Adipose tissue (tissue), 3 donors: ENCODE data around the gene ADCY9. TPM values are rescaled to one million over a fixed set of nuclear protein-coding genes. Genes with fewer than 3 reads are reported as not detected.
"Not testable (repeated sequence)": the region's sequence is repeated elsewhere in the genome, so short reads cannot be mapped to it uniquely, and the experiment has no call there.

Source experiments
- H3K27ac ChIP-seq: one replicate; pipeline ENCODE4 v1.5.1; 2013; ENCODE audit warnings: low read depth, low read length
- WGBS, 3 donors: extraction: QIAGEN DNeasy Blood & Tissue Kit; methylation state at CpG; one replicate each; pipeline ENCODE4 v1.1.7; 2013; 5-methylcytosine and 5-hydroxymethylcytosine counted together
- polyA plus RNA-seq, 3 donors: library from polyadenylated mRNA; stranded (reverse); fragments of 200-250 nt; gene quantifications; one replicate each; pipeline ENCODE4 v1.2.3, GENCODE V29; 2013
- donor health status: healthy with polysubstance abuse.
- donor health status: Bipolar disorder and iron deficiency.
- donor health status: healthy.

The ADCY9 gene
- polyA plus RNA-seq, 3 donors, result 5.3 to 8.6 (median 6.9) TPM

DNA sequence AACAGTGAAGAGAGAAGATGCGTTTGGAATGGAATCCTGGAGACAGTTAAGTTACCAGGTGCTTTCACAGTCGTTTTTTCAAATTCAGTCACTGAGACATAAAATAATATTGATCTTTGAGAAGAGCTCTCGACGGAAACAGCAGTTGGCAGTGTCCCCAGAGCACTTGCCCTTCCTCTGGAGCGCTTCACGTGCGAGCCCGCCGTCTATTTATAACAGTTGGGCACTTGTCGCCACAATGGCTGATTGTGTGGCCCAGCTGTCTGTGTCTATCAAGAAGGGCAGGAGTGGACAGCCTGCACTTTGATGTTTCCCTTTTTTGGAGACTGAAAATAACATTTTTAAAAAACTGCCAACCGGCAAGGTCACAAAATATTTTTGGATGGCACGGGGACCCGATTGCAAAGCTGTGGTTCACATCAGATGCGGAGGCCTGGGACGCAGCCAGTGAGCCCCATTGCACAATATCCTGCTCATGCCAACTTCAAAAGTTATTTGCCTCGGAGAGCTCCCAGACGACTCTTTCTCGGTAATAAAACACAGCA is 62.9 kb downstream of the ADCY9 start:
- WGBS, 3 donors, result 11 to 14% (median 13%) methylated on average over 18 of the region's 18 CpGs
- H3K27ac ChIP-seq, result peak overlapping the region; percentile 15

DNA sequence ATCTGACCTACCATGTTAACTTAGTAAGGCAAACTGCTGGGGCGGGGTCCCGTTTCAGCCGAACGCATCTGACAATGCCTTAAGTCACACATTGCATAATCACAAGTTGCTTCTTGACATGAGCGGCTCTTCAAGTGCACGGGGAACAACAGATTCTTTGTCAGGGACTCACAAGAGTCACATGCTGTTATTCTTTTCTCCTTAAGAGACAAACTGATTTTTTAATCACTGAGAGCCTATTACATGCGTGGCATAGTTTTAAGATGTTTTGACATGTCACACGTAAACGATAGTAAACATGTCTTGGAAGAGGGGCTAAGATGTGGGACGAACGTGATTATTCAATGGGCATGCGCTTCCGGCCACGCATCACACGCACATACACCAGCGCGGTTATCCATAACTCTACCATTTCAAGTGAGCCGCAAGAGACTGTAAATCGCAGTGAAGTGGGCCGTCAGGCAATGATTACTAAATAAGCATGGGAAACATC is 63.4 kb downstream of the ADCY9 start:
- WGBS, 3 donors, result 56 to 70% (median 62%) methylated on average over 20 of the region's 20 CpGs
- H3K27ac ChIP-seq, result peak overlapping the region; percentile 15

GRCh38 chr16:4052096-4052495 is 64.1 kb downstream of the ADCY9 start:
- WGBS, 3 donors, result 90 to 95% (median 91%) methylated on average over 14 of the region's 14 CpGs
- no peak overlapping the region for H3K27ac ChIP-seq

GRCh38 chr16:4051591-4051990 is 64.7 kb downstream of the ADCY9 start:
- WGBS, 3 donors, result 91 to 98% (median 94%) methylated on average over 3 of the region's 3 CpGs
- H3K27ac ChIP-seq, result no peak overlapping the region

- 95 to 96% (median 95%) methylated on average over 8 of the region's 8 CpGs for WGBS, 3 donors
- H3K27ac ChIP-seq, result no peak overlapping the region
These were observed 67.2 kb downstream of the ADCY9 start for GRCh38 chr16:4049031-4049430.

- H3K27ac ChIP-seq, result no peak overlapping the region
- WGBS, 3 donors, result 95 to 96% (median 95%) methylated on average over 9 of the region's 9 CpGs
These were observed 67.8 kb downstream of the ADCY9 start for GRCh38 chr16:4048481-4048880.

DNA sequence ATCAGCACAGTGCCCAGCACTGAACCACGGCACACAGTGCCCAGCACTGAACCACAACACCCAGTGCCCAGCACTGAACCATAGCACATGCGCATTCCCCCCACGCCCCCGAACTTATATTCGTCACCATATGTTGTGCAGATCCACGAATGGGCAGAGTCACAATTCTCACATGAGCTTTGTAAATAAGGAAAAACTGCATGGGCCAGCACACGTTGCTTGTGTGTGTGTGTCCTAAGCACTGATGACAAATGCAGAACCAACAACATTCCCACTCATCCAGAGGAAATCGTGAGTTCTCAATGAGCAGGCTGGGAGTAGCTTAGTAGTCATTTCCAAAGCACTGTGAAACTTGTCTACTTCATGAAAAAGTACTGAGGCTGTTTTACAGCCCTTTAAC is 70.0 kb downstream of the ADCY9 start:
- no peak overlapping the region for H3K27ac ChIP-seq
- 89 to 94% (median 93%) methylated on average over 8 of the region's 8 CpGs for WGBS, 3 donors

GRCh38 chr16:4045561-4045960 is 70.7 kb downstream of the ADCY9 start:
- WGBS, 3 donors, result 96 to 98% (median 96%) methylated on average over 5 to 6 of the region's 6 CpGs
- H3K27ac ChIP-seq, result not testable (repeated sequence)

DNA sequence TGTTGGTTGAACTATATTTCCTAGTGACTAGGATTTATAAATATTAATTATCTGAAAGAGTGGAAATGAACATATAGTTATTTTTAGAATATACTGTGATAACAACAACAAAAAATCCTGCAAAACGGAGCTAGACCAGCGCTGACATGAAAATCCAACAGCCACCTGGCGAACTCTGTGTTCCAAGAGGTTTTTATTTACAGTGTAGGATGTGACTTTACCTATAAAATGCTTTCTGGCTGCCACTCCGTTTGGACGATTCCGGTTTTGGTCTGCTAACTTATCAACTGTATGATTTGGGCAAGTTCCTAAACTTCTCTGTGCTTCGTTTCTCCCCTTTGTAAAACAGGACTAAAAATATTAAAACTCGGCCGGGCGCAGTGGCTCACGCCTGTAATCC is 73.7 kb downstream of the ADCY9 start:
- no peak overlapping the region for H3K27ac ChIP-seq
- 62 to 96% (median 91%) methylated on average over 11 of the region's 11 CpGs for WGBS, 3 donors

GRCh38 chr16:4038448-4038847 is 77.8 kb downstream of the ADCY9 start:
- H3K27ac ChIP-seq, result no peak overlapping the region
- WGBS, 3 donors, result 82 to 95% (median 87%) methylated on average over 7 of the region's 7 CpGs

DNA sequence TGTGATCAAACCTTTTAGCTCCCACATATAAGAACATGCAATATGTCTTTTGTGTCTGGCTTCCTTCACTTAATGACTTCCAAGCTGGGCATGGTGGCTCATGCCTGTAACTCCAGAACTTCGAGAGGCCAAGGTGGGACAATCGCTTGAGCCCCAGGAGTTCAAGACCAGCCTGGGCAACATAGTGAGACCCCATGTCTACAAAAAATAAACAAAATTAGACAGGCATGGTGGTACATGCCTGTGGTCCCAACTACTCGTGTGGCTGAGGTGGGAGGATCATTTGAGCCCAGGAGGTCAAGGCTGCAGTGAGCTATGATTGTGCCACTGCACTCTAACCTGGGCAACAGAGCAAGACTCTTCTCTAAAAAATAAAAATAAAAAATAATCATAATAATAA is 79.3 kb downstream of the ADCY9 start:
- H3K27ac ChIP-seq, result not testable (repeated sequence)
- WGBS, 3 donors, result 92 to 96% (median 93%) methylated on average over 3 of the region's 3 CpGs

- 90 to 93% (median 92%) methylated on average over 4 of the region's 4 CpGs for WGBS, 3 donors
- H3K27ac ChIP-seq, result no peak overlapping the region
These were observed 81.3 kb downstream of the ADCY9 start for GRCh38 chr16:4034963-4035362.

DNA sequence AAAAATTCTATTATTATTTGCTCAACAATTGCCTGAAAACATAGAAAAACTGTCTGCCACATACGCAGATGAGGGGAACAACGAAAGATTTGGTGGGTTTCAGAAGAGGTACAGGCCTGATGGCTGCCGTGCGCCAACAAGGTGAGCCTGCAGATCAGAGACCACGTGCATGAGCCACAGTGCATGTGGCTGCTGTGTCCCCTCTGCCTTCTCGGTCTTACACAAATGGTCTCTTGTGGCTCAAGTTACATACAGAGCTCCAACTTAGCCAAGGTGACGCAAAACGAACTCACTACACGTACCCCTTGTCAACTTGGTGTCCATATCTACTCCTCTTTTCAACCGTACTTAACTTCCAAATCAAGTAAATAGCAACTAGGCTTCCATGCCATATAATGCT is 82.3 kb downstream of the ADCY9 start:
- H3K27ac ChIP-seq, result no peak overlapping the region
- 96 to 97% (median 97%) methylated on average over 10 of the region's 10 CpGs for WGBS, 3 donors

DNA sequence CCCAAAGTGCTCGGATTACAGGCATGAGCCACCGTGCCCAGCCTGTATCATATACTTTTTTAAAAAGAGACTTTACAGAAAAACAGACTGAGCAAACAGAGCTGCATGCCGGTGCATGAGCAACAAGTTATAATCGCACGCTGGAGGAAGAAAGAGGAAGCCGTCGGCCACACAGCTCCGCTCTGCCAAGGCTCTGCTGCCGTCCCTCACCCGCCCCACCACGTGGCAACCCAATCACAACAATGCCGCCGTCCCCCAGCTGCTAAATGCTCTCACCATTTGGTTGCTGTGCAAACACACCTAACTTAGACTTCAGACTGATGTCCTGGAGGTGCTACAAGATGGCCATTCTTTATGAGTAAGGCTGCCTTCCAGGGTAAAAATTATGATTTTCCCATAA is 83.5 kb downstream of the ADCY9 start:
- H3K27ac ChIP-seq, result no peak overlapping the region
- 12 to 38% (median 27%) methylated on average over 13 of the region's 13 CpGs for WGBS, 3 donors

DNA sequence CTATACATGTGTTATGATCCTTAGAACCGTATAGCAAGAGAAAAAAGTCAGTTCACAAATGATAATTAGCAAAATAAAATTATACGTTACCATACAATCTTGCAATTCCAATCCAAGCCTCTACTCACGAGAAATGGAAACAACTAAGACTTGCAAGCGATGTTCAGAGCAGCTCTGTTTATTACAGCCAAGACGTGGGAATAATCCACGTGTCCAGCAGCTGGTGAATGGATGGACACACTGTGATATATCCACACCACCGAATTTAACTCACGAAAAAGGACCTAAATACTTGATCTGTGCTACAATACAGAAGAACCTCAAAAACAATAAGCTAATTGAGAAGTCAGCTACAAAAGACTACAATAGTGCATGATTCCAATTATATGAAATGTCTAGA is 88.1 kb downstream of the ADCY9 start:
- H3K27ac ChIP-seq, result no peak overlapping the region
- 46 to 97% (median 96%) methylated on average over 8 of the region's 8 CpGs for WGBS, 3 donors

GRCh38 chr16:4026854-4027253 is 89.4 kb downstream of the ADCY9 start:
- 95 to 99% (median 95%) methylated on average over 7 of the region's 7 CpGs for WGBS, 3 donors
- no peak overlapping the region for H3K27ac ChIP-seq

DNA sequence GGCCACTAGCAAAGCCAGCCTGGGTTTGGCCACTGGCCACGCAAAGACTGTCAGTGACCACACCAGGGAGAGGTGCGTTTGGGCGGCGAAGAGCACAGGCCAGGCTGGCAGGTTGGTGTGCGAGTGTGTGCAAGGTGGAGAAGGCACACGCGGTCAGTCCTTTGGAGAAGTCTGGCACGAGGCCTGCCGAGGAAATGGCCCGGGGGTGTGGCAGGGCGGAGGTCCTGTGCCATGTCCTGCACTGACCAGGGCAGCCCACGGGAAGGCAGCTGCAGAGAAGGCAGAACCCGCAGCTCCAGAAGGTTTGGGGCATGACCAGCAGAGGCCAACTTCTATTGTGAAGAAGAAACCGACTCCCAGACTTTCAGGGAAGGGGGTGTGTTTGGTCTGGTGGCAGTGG is 90.8 kb downstream of the ADCY9 start:
- WGBS, 3 donors, result 68 to 84% (median 83%) methylated on average over 14 of the region's 14 CpGs
- no peak overlapping the region for H3K27ac ChIP-seq

GRCh38 chr16:4021916-4022315 is 94.3 kb downstream of the ADCY9 start:
- WGBS, 3 donors, result 93 to 97% (median 93%) methylated on average over 2 of the region's 2 CpGs
- no peak overlapping the region for H3K27ac ChIP-seq

GRCh38 chr16:4021070-4021779 is 95.0 kb downstream of the ADCY9 start:
- WGBS, 3 donors, result 43 to 83% (median 81%) methylated on average over 14 of the region's 14 CpGs
- no peak overlapping the region for H3K27ac ChIP-seq

GRCh38 chr16:4019371-4019791 is 96.9 kb downstream of the ADCY9 start:
- 16 to 33% (median 27%) methylated on average over 5 of the region's 5 CpGs for WGBS, 3 donors

More at GRCh38 chr16:4019371-4019791, 96.9 kb downstream of the ADCY9 start:
- H3K27ac ChIP-seq, result no peak overlapping the region
